ENCODE results near the gene UBE2F. TPM values are rescaled to one million over a fixed set of nuclear protein-coding genes. Genes with fewer than 3 reads are reported as not detected.

The UBE2F gene
- total and polyA plus RNA-seq, 2 of the 13 experiments (the other 11 are each of a cell fraction or from before 2014, with no cell fraction given), result 35.4 to 73.1 TPM

- TF ChIP-seq, protein P1, sequence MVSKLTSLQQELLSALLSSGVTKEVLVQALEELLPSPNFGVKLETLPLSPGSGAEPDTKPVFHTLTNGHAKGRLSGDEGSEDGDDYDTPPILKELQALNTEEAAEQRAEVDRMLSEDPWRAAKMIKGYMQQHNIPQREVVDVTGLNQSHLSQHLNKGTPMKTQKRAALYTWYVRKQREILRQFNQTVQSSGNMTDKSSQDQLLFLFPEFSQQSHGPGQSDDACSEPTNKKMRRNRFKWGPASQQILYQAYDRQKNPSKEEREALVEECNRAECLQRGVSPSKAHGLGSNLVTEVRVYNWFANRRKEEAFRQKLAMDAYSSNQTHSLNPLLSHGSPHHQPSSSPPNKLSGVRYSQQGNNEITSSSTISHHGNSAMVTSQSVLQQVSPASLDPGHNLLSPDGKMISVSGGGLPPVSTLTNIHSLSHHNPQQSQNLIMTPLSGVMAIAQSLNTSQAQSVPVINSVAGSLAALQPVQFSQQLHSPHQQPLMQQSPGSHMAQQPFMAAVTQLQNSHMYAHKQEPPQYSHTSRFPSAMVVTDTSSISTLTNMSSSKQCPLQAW (CRISPR knock-in tag; IDR thresholded peaks at IDR 0.05), result peak; percentile 93
- TF ChIP-seq NR2F6 (IDR thresholded peaks at IDR 0.05), result no peak
- no peak for TF ChIP-seq NR2F6 (CRISPR knock-in tag; IDR thresholded peaks at IDR 0.05)
- TF ChIP-seq MED13 (CRISPR knock-in tag; IDR thresholded peaks at IDR 0.05), result no peak
- 0 out of 2 replicates have a peak, but pooled peaks have one; percentile 7 for TF ChIP-seq GATA4 (IDR thresholded peaks at IDR 0.05; ENCODE audit: borderline replicate concordance, low read depth)
- TF ChIP-seq, protein P2, sequence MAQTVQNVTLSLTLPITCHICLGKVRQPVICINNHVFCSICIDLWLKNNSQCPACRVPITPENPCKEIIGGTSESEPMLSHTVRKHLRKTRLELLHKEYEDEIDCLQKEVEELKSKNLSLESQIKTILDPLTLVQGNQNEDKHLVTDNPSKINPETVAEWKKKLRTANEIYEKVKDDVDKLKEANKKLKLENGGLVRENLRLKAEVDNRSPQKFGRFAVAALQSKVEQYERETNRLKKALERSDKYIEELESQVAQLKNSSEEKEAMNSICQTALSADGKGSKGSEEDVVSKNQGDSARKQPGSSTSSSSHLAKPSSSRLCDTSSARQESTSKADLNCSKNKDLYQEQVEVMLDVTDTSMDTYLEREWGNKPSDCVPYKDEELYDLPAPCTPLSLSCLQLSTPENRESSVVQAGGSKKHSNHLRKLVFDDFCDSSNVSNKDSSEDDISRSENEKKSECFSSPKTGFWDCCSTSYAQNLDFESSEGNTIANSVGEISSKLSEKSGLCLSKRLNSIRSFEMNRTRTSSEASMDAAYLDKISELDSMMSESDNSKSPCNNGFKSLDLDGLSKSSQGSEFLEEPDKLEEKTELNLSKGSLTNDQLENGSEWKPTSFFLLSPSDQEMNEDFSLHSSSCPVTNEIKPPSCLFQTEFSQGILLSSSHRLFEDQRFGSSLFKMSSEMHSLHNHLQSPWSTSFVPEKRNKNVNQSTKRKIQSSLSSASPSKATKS (CRISPR knock-in tag; IDR thresholded peaks at IDR 0.05), result no peak
- peak; percentile 91 for TF ChIP-seq GABPB1 (CRISPR knock-in tag; IDR thresholded peaks at IDR 0.05)
- TF ChIP-seq HMG20B (CRISPR knock-in tag; conservative IDR thresholded peaks at IDR 0.05), result 0 out of 2 replicates have a peak, but pooled peaks have one; percentile 10
- TF ChIP-seq MYC (CRISPR knock-in tag; IDR thresholded peaks at IDR 0.05; ENCODE audit: borderline replicate concordance), result peak; percentile 87
- TF ChIP-seq MYNN (CRISPR knock-in tag; IDR thresholded peaks at IDR 0.05; ENCODE audit: low read depth), result no peak
- TF ChIP-seq NFRKB (IDR thresholded peaks at IDR 0.05), result no peak
- no peak for TF ChIP-seq JUNB (CRISPR knock-in tag; IDR thresholded peaks at IDR 0.05; ENCODE audit: borderline replicate concordance)
- TF ChIP-seq CBX2 (IDR thresholded peaks at IDR 0.05; ENCODE audit: low read depth, low read length), result no peak
- no peak for TF ChIP-seq CBX2 (CRISPR knock-in tag; IDR thresholded peaks at IDR 0.05; ENCODE audit: low read depth)
- no peak for TF ChIP-seq RBM22 (optimal IDR thresholded peaks at IDR 0.05; ENCODE audit: low read length)
- 0 out of 2 replicates have a peak, but pooled peaks have one; percentile 10 for TF ChIP-seq IRX3 (CRISPR knock-in tag; IDR thresholded peaks at IDR 0.05; ENCODE audit: borderline replicate concordance, low read depth)
- TF ChIP-seq SRSF4 (IDR thresholded peaks at IDR 0.05; ENCODE audit: low read depth, low read length, poor library complexity, severe bottlenecking), result no peak
- TF ChIP-seq HHEX (CRISPR knock-in tag; IDR thresholded peaks at IDR 0.05), result no peak
- TF ChIP-seq ZNF350 (CRISPR knock-in tag; IDR thresholded peaks at IDR 0.05; ENCODE audit: borderline replicate concordance, low read depth), result 0 out of 2 replicates have a peak, but pooled peaks have one; percentile 79
- TF ChIP-seq, protein P3, sequence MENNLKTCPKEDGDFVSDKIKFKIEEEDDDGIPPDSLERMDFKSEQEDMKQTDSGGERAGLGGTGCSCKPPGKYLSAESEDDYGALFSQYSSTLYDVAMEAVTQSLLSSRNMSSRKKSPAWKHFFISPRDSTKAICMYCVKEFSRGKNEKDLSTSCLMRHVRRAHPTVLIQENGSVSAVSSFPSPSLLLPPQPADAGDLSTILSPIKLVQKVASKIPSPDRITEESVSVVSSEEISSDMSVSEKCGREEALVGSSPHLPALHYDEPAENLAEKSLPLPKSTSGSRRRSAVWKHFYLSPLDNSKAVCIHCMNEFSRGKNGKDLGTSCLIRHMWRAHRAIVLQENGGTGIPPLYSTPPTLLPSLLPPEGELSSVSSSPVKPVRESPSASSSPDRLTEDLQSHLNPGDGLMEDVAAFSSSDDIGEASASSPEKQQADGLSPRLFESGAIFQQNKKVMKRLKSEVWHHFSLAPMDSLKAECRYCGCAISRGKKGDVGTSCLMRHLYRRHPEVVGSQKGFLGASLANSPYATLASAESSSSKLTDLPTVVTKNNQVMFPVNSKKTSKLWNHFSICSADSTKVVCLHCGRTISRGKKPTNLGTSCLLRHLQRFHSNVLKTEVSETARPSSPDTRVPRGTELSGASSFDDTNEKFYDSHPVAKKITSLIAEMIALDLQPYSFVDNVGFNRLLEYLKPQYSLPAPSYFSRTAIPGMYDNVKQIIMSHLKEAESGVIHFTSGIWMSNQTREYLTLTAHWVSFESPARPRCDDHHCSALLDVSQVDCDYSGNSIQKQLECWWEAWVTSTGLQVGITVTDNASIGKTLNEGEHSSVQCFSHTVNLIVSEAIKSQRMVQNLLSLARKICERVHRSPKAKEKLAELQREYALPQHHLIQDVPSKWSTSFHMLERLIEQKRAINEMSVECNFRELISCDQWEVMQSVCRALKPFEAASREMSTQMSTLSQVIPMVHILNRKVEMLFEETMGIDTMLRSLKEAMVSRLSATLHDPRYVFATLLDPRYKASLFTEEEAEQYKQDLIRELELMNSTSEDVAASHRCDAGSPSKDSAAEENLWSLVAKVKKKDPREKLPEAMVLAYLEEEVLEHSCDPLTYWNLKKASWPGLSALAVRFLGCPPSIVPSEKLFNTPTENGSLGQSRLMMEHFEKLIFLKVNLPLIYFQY (CRISPR knock-in tag; IDR thresholded peaks at IDR 0.05; ENCODE audit: borderline replicate concordance), result 0 out of 2 replicates have a peak, but pooled peaks have one; percentile 39
- peak; percentile 68; the same call in 1 of the 2 replicates for TF ChIP-seq ZNF788 (CRISPR knock-in tag; IDR thresholded peaks at IDR 0.05; ENCODE audit: borderline replicate concordance)
Measured at GRCh38 chr2:237966565-237967462, at the start of gene UBE2F (continued).
